HG03442 (cell line): Measurements from ENCODE around the gene COG3.
"Not testable (repeated sequence)": the region's sequence is repeated elsewhere in the genome, so short reads cannot be mapped to it uniquely, and the experiment has no call there.

Experiments
- ATAC-seq: cut with Tn5 transposase; IDR thresholded peaks from one replicate; pipeline ENCODE4 v1.9.1; 2021; ENCODE audit warnings: mild to moderate bottlenecking, moderate library complexity; ENCODE audit not compliant: unreplicated experiment

The COG3 gene, protein sequence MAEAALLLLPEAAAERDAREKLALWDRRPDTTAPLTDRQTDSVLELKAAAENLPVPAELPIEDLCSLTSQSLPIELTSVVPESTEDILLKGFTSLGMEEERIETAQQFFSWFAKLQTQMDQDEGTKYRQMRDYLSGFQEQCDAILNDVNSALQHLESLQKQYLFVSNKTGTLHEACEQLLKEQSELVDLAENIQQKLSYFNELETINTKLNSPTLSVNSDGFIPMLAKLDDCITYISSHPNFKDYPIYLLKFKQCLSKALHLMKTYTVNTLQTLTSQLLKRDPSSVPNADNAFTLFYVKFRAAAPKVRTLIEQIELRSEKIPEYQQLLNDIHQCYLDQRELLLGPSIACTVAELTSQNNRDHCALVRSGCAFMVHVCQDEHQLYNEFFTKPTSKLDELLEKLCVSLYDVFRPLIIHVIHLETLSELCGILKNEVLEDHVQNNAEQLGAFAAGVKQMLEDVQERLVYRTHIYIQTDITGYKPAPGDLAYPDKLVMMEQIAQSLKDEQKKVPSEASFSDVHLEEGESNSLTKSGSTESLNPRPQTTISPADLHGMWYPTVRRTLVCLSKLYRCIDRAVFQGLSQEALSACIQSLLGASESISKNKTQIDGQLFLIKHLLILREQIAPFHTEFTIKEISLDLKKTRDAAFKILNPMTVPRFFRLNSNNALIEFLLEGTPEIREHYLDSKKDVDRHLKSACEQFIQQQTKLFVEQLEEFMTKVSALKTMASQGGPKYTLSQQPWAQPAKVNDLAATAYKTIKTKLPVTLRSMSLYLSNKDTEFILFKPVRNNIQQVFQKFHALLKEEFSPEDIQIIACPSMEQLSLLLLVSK

GRCh38 chr13:45464687-45465453, at the start of gene COG3:
Gene COG3, plus strand, starts transcription at chr13:45464939. Its CDS starts 98 bp downstream, at chr13:45465037.
- peak; percentile 90 for ATAC-seq

DNA sequence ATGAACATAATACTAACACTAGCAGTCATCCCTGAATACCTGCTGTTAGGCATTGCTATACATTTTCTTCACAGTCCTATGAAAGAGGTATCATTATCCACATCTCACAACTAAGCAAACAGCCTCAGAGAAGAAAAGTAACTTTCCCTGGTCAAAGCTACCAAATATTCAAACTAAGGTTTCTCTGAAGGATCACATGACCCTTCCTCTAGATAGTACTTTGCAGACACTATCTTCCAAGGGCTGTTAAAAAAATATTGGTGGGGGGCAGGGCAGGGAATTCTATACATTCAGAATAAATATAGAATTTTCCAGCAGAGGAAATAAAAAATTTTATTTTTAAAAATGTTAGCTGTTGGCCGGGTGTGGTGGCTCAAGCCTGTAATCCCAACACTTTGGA, 49.6 kb upstream of the COG3 start:
- no peak for ATAC-seq

DNA sequence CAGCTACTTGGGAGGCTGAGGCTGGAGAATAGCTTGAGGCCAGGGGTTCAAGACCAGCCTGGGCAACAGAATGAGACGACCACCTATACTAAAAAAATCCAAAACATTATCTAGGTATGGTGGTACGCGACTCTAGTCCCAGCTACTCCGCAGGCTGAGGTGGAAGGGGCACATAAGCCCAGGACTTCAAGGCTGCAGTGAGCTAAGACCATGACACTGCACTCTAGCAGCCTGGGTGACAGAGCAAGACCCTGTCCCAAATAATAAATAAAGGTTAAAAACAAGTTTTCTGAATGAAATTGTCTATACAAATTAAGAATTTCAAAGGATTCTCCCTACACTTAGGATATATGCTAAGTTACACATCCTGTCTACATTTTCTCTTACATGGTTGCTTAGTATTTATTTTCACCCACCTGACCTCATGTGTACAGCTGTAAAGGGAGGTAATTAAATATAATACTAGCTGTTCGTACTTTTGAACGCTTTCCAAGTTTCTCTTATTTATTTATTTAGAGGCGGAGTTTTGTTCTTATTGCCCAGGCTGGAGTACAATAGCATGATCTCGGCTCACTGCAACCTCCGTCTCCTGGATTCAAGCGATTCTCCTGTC, 48.1 kb upstream of the COG3 start:
- no peak for ATAC-seq

DNA sequence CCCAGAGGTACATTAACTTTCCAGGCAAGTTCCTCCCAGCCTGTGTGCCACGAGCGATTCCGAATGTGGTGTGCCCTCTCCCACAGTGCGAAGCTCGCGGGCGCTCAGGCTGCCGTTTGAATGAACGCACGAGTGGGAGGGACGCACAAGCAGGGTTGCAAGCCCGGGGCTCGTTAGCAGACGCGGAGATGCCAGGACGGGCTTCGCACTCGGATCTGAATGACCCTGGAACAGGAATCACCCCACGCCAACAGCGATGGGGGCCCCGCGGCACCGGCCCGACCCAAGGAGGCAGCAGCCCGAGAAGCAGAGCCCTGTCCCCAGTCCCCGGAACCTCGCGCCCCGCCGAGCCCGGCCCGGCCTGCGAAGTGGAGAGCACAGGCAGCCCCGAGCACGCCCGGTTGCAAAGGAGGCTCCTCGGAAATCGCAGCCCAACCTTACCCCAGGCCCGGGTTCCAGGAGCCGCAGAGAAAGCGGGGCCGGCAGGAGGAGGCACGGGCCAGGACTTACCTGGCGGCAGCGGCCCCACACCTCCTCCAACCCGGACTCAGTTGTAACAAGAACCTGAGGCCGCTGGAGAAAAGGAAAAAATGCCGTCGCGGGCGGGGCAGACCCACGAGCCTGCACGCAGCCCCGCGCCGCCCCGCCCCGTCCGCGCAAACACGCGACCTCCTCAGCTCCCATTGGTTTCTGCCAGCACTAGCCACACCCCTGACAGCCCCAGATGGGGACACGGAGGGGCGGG, 46.8 kb upstream of the COG3 start, which contains the start of gene SLC25A30:
TSS of gene SLC25A30 (minus strand) at position 584 of the 745 bp plus-strand sequence. CDS start 6,948 bp downstream, outside the sequence.
- ATAC-seq = peak; percentile 93

GRCh38 chr13:45419389-45419788, 45.4 kb upstream of the COG3 start:
- not testable (repeated sequence) for ATAC-seq

DNA sequence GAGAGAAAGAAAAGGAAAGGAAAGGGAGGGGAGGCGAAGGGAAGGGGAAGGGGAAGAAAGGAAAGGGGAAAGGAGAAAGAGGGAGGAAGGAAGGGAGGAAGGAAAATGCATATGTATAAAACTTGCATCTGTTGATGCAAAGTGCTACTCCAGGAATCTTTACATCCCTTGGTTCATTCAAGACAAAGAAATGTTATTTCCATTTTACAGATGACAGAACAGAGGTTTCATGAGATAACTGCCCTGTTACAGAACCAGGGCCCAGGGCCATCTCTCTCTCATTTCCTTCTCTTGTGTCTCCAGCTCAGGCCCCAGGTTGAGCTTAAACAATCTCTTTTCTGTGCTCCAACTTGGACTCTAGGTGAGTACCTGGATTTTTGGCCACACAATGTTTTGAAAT, 44.8 kb upstream of the COG3 start:
- ATAC-seq = no peak

DNA sequence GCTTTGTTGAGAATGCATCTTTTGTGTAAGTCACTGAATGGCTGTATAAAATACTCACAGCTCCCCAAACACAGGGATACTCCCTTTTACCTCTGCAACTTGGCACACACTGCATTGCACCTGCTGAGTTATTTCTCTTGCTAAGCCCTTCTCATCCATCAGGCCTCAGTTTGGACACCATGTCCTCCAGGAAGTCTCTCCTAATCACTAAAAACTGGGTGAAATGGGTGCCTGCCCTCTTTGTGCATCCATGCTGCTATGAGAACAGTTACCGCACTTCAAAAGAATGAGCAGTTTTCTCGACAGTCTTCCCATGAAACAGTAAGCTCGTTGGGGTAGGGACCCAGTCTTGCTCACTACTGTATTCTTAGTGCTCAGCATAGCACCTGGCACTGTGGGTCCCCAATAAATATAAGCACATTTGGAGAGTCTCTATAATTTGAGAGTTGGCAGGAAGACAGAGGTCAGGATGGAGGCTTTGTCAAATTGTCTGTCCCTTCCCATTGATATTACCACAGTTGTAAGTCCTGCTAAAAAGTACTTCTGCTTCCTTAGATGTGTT, 41.9 kb upstream of the COG3 start:
- ATAC-seq = no peak

DNA sequence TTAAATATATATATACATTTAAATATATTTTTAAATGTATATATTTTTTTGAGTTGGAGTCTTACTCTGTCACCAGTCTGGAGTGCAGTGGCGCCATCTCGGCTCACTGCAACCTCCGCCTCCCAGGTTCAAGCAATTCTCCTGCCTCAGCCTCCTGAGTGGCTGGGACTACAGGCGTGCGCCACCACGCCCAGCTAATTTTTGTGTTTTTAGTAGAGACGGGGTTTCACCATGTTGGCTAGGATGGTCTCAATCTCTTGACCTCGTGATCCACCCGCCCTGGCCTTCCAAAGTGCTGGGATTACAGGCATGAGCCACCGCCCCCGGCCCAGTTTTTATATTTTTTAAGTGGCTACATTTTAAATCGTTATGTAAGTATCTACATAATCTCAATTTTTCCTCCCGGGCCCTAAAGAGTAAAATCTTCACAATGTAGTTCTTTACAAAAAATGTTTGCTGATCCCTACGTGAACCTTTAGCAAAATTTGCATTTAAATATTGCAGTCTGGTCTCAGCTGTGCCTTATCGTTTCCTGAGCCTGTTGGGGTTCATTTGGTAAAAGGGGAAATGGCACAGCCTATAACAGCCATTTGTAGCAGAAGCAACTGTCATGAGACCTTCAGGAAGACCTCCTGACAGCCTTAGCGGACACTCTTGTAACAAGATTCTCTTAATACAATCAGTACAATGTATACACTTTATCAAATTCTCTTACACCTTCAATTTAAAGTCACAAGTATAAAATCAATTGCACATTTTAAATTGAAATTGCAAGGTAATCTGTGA, 38.5 kb upstream of the COG3 start:
- ATAC-seq = not testable (repeated sequence)

DNA sequence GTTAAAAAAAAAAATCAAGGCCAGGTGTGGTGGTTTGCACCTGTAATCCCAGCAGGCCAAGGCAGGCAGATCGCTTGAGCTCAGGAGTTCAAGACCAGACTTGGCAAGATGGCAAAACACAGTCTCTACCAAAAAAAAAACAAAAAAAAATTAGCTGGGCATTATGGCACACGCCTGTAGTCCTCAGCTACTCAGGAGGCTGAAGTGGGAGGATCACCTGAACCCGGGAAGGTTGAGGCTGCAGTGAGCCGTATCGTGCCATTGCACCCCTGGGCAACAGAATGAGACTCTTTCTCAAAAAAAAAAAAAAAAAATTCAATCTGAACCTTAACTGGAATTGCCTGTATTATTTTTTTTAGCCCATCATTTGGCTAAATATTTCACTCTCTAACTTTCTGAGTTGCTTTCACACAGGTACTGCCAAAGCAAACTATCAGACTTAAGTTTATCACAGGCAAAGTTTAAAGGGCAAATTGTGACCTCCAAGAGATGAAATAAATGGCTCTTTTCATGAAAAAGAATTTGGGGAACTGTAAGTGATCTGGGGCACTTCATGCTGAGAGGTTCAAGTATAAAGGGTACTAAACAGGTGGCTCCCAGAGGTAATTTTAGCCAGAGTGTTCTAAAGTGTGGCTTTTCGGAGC, 31.9 kb upstream of the COG3 start:
- ATAC-seq = no peak

DNA sequence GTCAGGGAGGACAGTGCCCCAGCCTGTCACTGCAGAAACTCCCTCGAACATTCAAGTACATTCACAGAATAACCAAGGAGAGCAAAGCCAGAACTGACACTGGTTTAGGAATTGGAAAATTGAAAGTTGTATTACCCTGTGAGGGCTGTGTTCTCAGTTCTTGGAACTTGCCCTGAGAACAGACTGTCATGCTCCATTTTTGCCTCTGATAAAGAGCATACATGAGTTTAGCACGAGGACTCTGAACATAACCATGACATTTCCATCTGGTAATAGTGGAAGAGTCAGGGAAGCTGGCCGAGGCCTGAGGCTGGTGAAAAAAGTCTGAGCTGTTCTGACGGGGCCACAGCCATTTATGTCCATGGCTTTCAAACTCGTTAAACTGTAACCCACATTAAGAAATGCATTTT, 31.4 kb upstream of the COG3 start:
- ATAC-seq = no peak

GRCh38 chr13:45434556-45435371, 30.0 kb upstream of the COG3 start:
- ATAC-seq = no peak

DNA sequence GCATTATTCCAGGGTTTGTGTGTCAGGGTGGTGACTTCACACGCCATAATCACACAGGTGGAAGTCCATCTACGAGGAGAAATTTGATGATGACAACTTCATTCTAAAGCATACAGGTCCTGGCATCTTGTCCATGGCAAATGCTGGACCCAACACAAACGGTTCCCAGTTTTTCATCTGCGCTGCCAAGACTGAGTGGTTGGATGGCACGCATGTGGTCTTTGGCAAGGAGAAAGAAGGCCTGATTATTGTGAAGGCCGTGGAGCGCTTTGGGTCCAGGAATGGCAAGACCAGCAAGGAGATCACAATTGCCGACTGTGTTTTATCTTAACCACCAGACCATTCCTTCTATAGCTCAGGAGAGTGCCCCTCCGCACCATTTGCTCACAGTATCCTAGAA, 28.4 kb upstream of the COG3 start:
- no peak for ATAC-seq

GRCh38 chr13:45436953-45437352, 27.8 kb upstream of the COG3 start:
- no peak for ATAC-seq

DNA sequence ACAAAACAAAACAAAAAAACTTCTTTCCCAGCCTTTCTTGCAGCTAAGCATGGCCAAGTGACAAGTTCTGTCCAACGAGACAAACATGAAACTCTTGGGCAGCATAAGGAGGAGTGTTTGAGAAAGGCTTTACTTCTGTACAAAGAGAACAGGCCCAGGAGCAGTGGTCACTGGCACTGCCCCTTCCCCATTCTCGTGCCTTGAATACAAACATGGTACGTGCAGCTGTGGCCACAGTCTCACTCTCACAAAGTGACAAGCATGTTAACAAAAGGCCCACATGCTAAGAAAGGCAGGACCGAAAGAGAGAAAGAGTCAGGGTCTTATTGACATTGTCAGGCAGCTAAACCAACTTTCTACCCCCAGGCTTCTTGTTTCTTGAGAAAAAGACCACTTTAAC, 26.8 kb upstream of the COG3 start:
- no peak for ATAC-seq

- ATAC-seq = no peak
Measured at GRCh38 chr13:45439008-45439407, 25.7 kb upstream of the COG3 start.

GRCh38 chr13:45439781-45440462, 24.8 kb upstream of the COG3 start:
- no peak for ATAC-seq

DNA sequence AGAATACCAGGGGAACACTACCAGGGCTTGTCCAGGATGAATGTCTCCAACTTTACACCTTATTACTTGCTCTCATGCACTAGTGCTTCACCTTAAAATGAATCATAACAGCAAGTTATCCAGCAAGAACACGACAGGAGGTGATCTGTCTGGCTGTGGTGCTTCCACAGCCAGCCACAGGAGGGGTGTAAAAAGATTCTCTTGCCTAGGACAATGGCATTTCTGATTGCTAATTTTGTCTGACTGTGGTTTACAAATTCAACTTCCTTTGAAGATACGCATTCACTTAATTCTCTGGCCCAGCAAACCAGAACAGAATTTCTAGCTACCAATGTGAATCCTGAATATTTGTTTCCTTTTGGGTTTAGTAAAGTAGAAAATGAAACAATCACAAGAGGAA, 23.1 kb upstream of the COG3 start:
- peak; percentile 73 for ATAC-seq
